ENCODE data around the gene MROH2A.

MROH2A gene

DNA sequence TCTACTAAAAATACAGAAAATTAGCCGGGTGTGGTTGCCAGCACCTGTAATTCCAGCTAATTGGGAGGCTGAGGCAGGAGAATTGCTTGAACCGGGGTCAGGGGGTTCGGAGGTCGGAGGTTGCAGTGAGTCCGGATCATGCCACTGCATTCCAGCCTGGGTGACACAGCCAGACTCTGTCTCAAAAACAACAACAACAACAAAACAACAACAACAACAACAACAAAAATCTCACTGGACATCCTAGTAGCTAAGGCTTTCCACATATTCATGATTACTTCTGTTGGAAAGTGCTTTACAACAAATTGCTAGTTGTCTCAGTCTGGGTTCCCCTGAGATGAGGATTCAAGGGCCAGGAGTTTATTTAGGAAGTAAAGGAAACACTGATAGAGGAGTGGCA lies 4.3 kb upstream of the MROH2A start:
- Histone ChIP-seq H3K27ac (no peak overlapping the region), H3K36me3 (ENCODE audit: insufficient read depth, low read length) (no peaks in the 10 kb centered on the region), H3K9ac (ENCODE audit: insufficient read length) (no peak overlapping the region), H3K9me3 (ENCODE audit: low read depth, low read length) (no peaks in the 10 kb centered on the region), H3K4me3 (no peak overlapping the region)
- DNase-seq (ENCODE audit: low read depth, low spot score): no peak
- no peak for TF ChIP-seq POLR2AphosphoS5 (IDR thresholded peaks at IDR 0.05; ENCODE audit: borderline replicate concordance, low read depth, low read length)
- TF ChIP-seq FOXP2 (optimal IDR thresholded peaks at IDR 0.05; ENCODE audit: control extremely low read depth, extremely low read length, insufficient read depth): no peak
- TF ChIP-seq EZH2 (IDR thresholded peaks at IDR 0.05): no peak

DNA sequence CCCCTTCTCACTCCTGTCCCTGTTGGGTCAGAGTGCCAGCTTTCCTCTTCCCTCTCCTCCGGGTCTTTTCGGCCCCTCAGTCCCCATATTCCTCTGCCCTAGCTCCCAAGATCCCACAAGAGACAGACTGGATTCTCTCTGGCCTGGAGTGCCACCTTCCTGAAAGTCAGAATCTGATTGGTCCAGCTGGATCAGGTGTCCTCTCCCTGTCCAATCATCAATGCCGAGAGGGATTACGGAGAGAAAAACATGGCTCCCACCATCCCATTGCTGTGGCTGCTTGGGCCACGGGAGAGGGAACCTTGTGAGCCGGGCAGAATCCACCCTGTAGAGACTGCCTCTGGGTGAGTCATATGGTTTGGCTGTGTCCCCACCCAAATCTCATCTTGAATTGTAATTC lies 2.7 kb upstream of the MROH2A start:
- no peak overlapping the region for H3K9ac ChIP-seq (ENCODE audit: insufficient read length)
- no peaks in the 10 kb centered on the region for H3K36me3 ChIP-seq (ENCODE audit: insufficient read depth, low read length)
- no peak for DNase-seq (ENCODE audit: low read depth, low spot score)
- no peak overlapping the region for H3K27ac ChIP-seq
- TF ChIP-seq EZH2 (IDR thresholded peaks at IDR 0.05): no peak
- TF ChIP-seq FOXP2 (optimal IDR thresholded peaks at IDR 0.05; ENCODE audit: control extremely low read depth, extremely low read length, insufficient read depth): no peak
- no peak for TF ChIP-seq POLR2AphosphoS5 (IDR thresholded peaks at IDR 0.05; ENCODE audit: borderline replicate concordance, low read depth, low read length)
- no peaks in the 10 kb centered on the region for H3K9me3 ChIP-seq (ENCODE audit: low read depth, low read length)
- H3K4me3 ChIP-seq: no peak overlapping the region

DNA sequence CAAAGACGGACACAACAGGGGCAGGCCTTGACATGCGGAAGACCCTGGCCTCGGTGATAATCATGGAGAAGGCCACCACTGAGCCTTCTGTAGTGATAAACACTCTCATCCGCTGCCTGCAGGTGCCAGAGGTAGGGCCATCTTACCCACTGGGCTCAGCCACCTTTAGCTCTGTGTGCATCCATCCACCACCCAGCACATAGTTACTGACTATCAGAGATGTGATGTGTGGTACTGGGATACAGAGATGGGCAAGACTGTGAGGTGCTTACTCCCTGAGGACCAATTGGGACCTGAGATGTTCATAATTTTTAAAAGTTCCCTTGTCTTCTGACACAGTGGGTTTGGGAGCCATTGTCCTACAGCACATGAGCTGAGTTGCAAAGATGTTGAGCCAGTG lies 1.6 kb downstream of the MROH2A start:
- H3K36me3 ChIP-seq (ENCODE audit: insufficient read depth, low read length): no peaks in the 10 kb centered on the region
- DNase-seq (ENCODE audit: low read depth, low spot score): no peak
- H3K9ac ChIP-seq (ENCODE audit: insufficient read length): no peak overlapping the region
- TF ChIP-seq POLR2AphosphoS5 (IDR thresholded peaks at IDR 0.05; ENCODE audit: borderline replicate concordance, low read depth, low read length) (no peak), EZH2 (IDR thresholded peaks at IDR 0.05) (no peak), FOXP2 (optimal IDR thresholded peaks at IDR 0.05; ENCODE audit: control extremely low read depth, extremely low read length, insufficient read depth) (no peak)
- H3K9me3 ChIP-seq (ENCODE audit: low read depth, low read length): peaks cover 4% of the 10 kb centered on the region; the same call in 1 of the 2 replicates
- H3K4me3 ChIP-seq: no peak overlapping the region
- H3K27ac ChIP-seq: no peak overlapping the region

DNA sequence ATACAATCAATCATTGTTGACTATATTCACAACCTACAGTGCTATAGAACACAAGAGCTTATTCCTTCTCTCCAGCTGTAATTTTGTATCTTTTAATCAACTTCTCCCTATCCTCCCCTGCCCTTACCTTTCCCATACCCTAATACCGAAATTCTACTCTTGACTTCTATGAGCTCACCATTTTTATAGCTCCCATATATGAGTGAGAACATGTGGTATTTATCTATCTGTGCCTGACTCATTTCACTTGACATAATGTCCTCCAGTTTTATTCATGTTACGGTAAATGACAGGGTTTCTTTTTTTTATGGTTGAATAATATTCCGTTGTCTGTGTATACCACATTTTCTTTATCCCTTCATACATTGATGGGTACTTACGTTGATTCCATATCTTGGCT lies 2.6 kb downstream of the MROH2A start:
- no peak overlapping the region for H3K4me3 ChIP-seq
- no peak for DNase-seq (ENCODE audit: low read depth, low spot score)
- no peak overlapping the region for H3K9ac ChIP-seq (ENCODE audit: insufficient read length)
- no peak overlapping the region for H3K27ac ChIP-seq
- H3K9me3 ChIP-seq (ENCODE audit: low read depth, low read length): peaks cover 4% of the 10 kb centered on the region; the same call in 1 of the 2 replicates
- no peak for TF ChIP-seq POLR2AphosphoS5 (IDR thresholded peaks at IDR 0.05; ENCODE audit: borderline replicate concordance, low read depth, low read length)
- no peak for TF ChIP-seq FOXP2 (optimal IDR thresholded peaks at IDR 0.05; ENCODE audit: control extremely low read depth, extremely low read length, insufficient read depth)
- TF ChIP-seq EZH2 (IDR thresholded peaks at IDR 0.05): no peak
- no peaks in the 10 kb centered on the region for H3K36me3 ChIP-seq (ENCODE audit: insufficient read depth, low read length)

GRCh38 chr2:233789554-233789953 lies 11.4 kb downstream of the MROH2A start:
- H3K9me3 ChIP-seq (ENCODE audit: low read depth, low read length): no peaks in the 10 kb centered on the region; the same call in 1 of the 2 replicates
- peaks cover 5% of the 10 kb centered on the region; the same call in 1 of the 2 replicates for H3K36me3 ChIP-seq (ENCODE audit: insufficient read depth, low read length)
- H3K4me3 ChIP-seq: no peak overlapping the region
- TF ChIP-seq EZH2 (IDR thresholded peaks at IDR 0.05): no peak
- no peak for TF ChIP-seq POLR2AphosphoS5 (IDR thresholded peaks at IDR 0.05; ENCODE audit: borderline replicate concordance, low read depth, low read length)
- no peak for TF ChIP-seq FOXP2 (optimal IDR thresholded peaks at IDR 0.05; ENCODE audit: control extremely low read depth, extremely low read length, insufficient read depth)
- H3K9ac ChIP-seq (ENCODE audit: insufficient read length): no peak overlapping the region
- peak overlapping the region; percentile 82 for H3K27ac ChIP-seq
- no peak for DNase-seq (ENCODE audit: low read depth, low spot score)

DNA sequence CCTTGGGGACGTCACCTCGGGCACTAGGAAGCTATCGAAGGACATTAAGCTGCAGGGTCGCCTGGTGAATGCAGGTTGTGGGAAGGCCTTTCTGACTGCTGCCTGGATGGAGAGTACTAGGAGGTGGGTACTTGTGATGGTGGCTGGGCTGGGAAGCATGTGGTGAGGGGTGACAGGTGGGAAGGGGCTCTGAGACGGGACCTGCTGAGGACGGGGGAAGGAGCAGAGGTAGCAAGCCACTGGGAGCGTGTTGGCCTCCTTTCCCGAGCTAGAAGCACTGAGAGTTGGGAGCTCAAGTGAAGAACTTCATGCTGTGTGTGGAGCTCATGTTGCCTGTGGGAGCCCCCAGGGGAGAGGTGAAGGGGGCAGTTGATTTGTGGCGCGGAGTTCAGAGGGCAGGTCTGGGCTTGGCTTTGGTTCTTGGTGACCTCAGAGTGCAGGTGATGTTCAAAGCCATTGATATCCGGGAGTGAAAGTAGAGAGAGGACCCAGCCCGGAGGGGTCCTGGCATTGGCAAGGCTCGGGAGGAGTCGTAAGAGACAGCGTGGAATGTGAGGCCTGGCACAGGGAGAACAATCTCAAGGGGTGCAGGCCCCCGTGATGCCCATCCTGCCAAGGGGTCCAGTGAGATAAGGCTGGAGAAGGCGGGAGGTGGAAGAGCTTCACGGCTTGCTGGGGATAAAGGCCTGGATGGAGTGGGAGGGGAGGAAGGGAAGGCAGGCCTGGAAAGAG lies 13.2 kb downstream of the MROH2A start:
- peak overlapping the region; percentile 53 for H3K9ac ChIP-seq (ENCODE audit: insufficient read length)
- TF ChIP-seq FOXP2 (optimal IDR thresholded peaks at IDR 0.05; ENCODE audit: control extremely low read depth, extremely low read length, insufficient read depth) (no peak), EZH2 (IDR thresholded peaks at IDR 0.05) (no peak), POLR2AphosphoS5 (IDR thresholded peaks at IDR 0.05; ENCODE audit: borderline replicate concordance, low read depth, low read length) (no peak)
- H3K36me3 ChIP-seq (ENCODE audit: insufficient read depth, low read length): peaks cover 7% of the 10 kb centered on the region; the same call in 1 of the 2 replicates
- no peaks in the 10 kb centered on the region; the same call in 1 of the 2 replicates for H3K9me3 ChIP-seq (ENCODE audit: low read depth, low read length)
- no peak for DNase-seq (ENCODE audit: low read depth, low spot score)
- peak overlapping the region; percentile 67 for H3K4me3 ChIP-seq
- H3K27ac ChIP-seq: peak overlapping the region; percentile 69

DNA sequence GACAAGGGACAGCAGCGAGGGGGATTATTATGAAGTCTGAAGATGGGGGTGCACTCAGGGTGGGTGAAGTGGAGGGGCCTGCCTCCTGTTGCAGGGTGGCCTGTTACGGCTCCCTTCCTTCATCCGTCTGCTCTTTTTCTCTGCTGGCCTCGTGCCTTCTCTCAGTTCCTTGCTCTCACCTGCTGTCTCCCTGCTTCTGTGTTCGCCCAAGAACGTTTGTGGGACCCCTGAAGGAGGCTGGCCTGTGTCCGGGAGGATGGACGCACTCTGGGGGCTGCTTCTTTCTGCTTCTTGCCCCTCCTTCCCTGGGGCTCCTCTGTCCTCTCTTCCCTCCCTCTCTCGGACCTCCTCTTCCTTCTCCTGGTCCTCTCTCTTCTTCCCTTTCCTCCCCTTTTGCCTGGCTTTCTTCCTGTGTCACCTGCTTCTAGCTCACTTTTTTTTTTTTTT lies 13.8 kb downstream of the MROH2A start:
- H3K36me3 ChIP-seq (ENCODE audit: insufficient read depth, low read length): peaks cover 7% of the 10 kb centered on the region; the same call in 1 of the 2 replicates
- H3K27ac ChIP-seq: no peak overlapping the region
- no peak for DNase-seq (ENCODE audit: low read depth, low spot score)
- peak overlapping the region; percentile 67 for H3K4me3 ChIP-seq
- TF ChIP-seq POLR2AphosphoS5 (IDR thresholded peaks at IDR 0.05; ENCODE audit: borderline replicate concordance, low read depth, low read length) (no peak), FOXP2 (optimal IDR thresholded peaks at IDR 0.05; ENCODE audit: control extremely low read depth, extremely low read length, insufficient read depth) (no peak), EZH2 (IDR thresholded peaks at IDR 0.05) (no peak)
- no peaks in the 10 kb centered on the region for H3K9me3 ChIP-seq (ENCODE audit: low read depth, low read length)
- H3K9ac ChIP-seq (ENCODE audit: insufficient read length): peak overlapping the region; percentile 53

DNA sequence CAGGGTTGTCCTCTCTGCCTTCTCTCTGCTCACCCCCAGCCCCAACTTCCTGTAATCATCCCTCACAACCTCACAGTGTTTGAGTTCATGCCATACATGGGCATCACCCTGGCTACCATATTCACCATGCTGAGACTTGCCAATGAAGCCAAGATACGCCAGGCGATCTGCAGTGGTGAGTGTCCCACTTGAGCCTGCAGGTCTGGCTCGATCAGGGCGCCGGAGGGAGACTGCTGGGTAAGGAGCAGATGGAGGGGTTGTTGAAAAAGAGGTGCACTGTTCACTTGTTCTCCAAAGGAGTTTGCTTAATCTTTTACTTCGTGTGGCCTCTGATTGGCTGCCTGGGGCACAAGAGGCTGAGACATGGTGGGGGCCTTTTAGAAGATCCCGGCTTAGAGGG lies 14.6 kb downstream of the MROH2A start:
- H3K27ac ChIP-seq: no peak overlapping the region
- no peaks in the 10 kb centered on the region for H3K9me3 ChIP-seq (ENCODE audit: low read depth, low read length)
- no peak overlapping the region for H3K9ac ChIP-seq (ENCODE audit: insufficient read length)
- H3K36me3 ChIP-seq (ENCODE audit: insufficient read depth, low read length): peaks cover 7% of the 10 kb centered on the region; the same call in 1 of the 2 replicates
- DNase-seq (ENCODE audit: low read depth, low spot score): no peak
- TF ChIP-seq FOXP2 (optimal IDR thresholded peaks at IDR 0.05; ENCODE audit: control extremely low read depth, extremely low read length, insufficient read depth): no peak
- peak overlapping the region; percentile 67 for H3K4me3 ChIP-seq

All from SK-N-MC (cell line).